ENCODE data around the gene GSN. TPM values are rescaled to one million over a fixed set of nuclear protein-coding genes. Genes with fewer than 3 reads are reported as not detected.
A peak's percentile ranks its signal among the peaks of the same experiment; 100 is the strongest.

GSN gene
- 278 TPM for total RNA-seq (2021; ENCODE audit: unreplicated experiment)
- polyA plus RNA-seq (2012; ENCODE audit: insufficient read length): 483 TPM
- Bru-seq, nascent RNA: percentile 66 among the genes with signal in this experiment
- percentile 60 among the genes with signal in this experiment for BruChase-seq, experiment 1, labeled RNA remaining after a 2-hour chase
- percentile 66 among the genes with signal in this experiment for BruChase-seq, experiment 2, labeled RNA remaining after a 6-hour chase
- long read RNA-seq, transcript GSN-203 (19 exons, 2,664 nt): minor isoform, 19 of 1,200 reads
- long read RNA-seq, transcript GSN-204 (17 exons, 2,657 nt): major isoform, 556 of 1,200 reads
- long read RNA-seq, partial matches to known transcripts: 194 of 1,200 reads
- long read RNA-seq, other reads (novel, unspliced or antisense): 428 of 1,200 reads

GRCh38 chr9:121267689-121268597 lies at the start of gene GSN:
Gene GSN (plus strand): TSS chr9:121268162. CDS start chr9:121301972, 33,810 bp downstream.
- Histone ChIP-seq H3K4me3 (ENCODE audit: low read depth in 2 of 2, low read length in 2 of 2) (peak within 1 kb of the TSS; percentile 67 to 76), H3K27me3 (ENCODE audit: control insufficient read depth, insufficient read depth, low read length) (no peaks in the 10 kb centered on the region), H3K36me3 (ENCODE audit: control insufficient read depth, insufficient read depth, low read length) (no peaks in the 10 kb centered on the region; the same call in 1 of the 2 replicates), H3K9me3 (ENCODE audit: control insufficient read depth, insufficient read depth, low read depth, low read length) (no peaks in the 10 kb centered on the region), H3K4me1 (ENCODE audit: control insufficient read depth, insufficient read depth, low read length) (peaks cover 34% of the 10 kb centered on the region), H3K27ac (ENCODE audit: low read length) (peak within 1 kb of the TSS; percentile 88)
- no TSS peak for BruUV-seq (replicated peaks)
- intact Hi-C loops (cut with micrococcal nuclease; ENCODE audit: unreplicated experiment): no loop called here
- ATAC-seq (peak; percentile 88), DNase-seq (ENCODE audit: low read depth, low spot score) (no peak)
- in situ Hi-C loops (cut with HindIII; ENCODE audit: low pct_unique_long_range_greater_than_20kb, low sequenced_read_pairs): no loop called here
- ChIA-PET POLR2A (interaction anchor here (0.8 kb wide), 1 partner anchor 9 kb away, joined by 3 read pairs; no protein-coding TSS in a partner anchor), CTCF (interaction anchor here (0.5 to 1.8 kb wide), 2 partner anchors 11 to 194 kb away, joined by 12 read pairs; no protein-coding TSS in a partner anchor)
- TF ChIP-seq TCF7L2 (IDR thresholded peaks at IDR 0.05; ENCODE audit: low read depth, low read length) (no peak), POLR2AphosphoS5 (IDR thresholded peaks at IDR 0.05; ENCODE audit: low read depth, low read length) (peak; percentile 52; the same call in 1 of the 2 replicates), REST (IDR thresholded peaks at IDR 0.05; ENCODE audit: insufficient read depth in 1 of 2, low read depth in 2 of 2, low read length in 1 of 2) (no peak), SIN3A (IDR thresholded peaks at IDR 0.05; ENCODE audit: borderline replicate concordance, insufficient read depth, low read depth, low read length) (peak; percentile 72; the same call in 1 of the 2 replicates), CTCF (IDR thresholded peaks at IDR 0.05) (no peak)

- intact Hi-C loops (cut with micrococcal nuclease; ENCODE audit: unreplicated experiment): no loop called here
- Histone ChIP-seq H3K4me3 (ENCODE audit: low read depth in 2 of 2, low read length in 2 of 2) (no peak overlapping the region), H3K27me3 (ENCODE audit: control insufficient read depth, insufficient read depth, low read length) (no peaks in the 10 kb centered on the region), H3K36me3 (ENCODE audit: control insufficient read depth, insufficient read depth, low read length) (no peaks in the 10 kb centered on the region), H3K9me3 (ENCODE audit: control insufficient read depth, insufficient read depth, low read depth, low read length) (no peaks in the 10 kb centered on the region), H3K27ac (ENCODE audit: low read length) (no peak overlapping the region), H3K4me1 (ENCODE audit: control insufficient read depth, insufficient read depth, low read length) (no peaks in the 10 kb centered on the region; the same call in 1 of the 2 replicates)
- no peak for TF ChIP-seq SIN3A (IDR thresholded peaks at IDR 0.05; ENCODE audit: borderline replicate concordance, insufficient read depth, low read depth, low read length)
- no peak for TF ChIP-seq REST (IDR thresholded peaks at IDR 0.05; ENCODE audit: insufficient read depth in 1 of 2, low read depth in 2 of 2, low read length in 1 of 2)
- TF ChIP-seq POLR2AphosphoS5 (IDR thresholded peaks at IDR 0.05; ENCODE audit: low read depth, low read length): no peak
- no peak for TF ChIP-seq CTCF (IDR thresholded peaks at IDR 0.05)
- no peak for TF ChIP-seq TCF7L2 (IDR thresholded peaks at IDR 0.05; ENCODE audit: low read depth, low read length)
- ChIA-PET POLR2A (no interaction called here), CTCF (no interaction called here)
- no TSS peak for BruUV-seq (replicated peaks)
- in situ Hi-C loops (cut with HindIII; ENCODE audit: low pct_unique_long_range_greater_than_20kb, low sequenced_read_pairs): no loop called here
- ATAC-seq (no peak), DNase-seq (ENCODE audit: low read depth, low spot score) (no peak)
These were observed 49.5 kb upstream of the GSN start for GRCh38 chr9:121218357-121219027.
